GM13976 (cell line): Measurements from ENCODE around the gene MYO1H.

Source experiments
- DNase-seq: peaks from one replicate; pipeline ENCODE4 v3.0.0; 2012; ENCODE audit warnings: low spot score
- CTCF ChIP-seq: IDR thresholded peaks from 2 replicates; pipeline ENCODE4 v1.5.1; 2012; ENCODE audit warnings: borderline replicate concordance, mild to moderate bottlenecking; ENCODE audit not compliant: insufficient read depth; ENCODE audit errors: extremely low read depth, missing control alignments, control extremely low read depth
- in situ Hi-C: fragments of 300-500 bp; cut with MboI; formaldehyde crosslinking; loops from one replicate; pipeline ENCODE4 v1.12.0; 2022; ENCODE audit warnings: low sequenced_read_pairs, mixed read lengths, inconsistent platforms; ENCODE audit not compliant: unreplicated experiment

The MYO1H gene

DNA sequence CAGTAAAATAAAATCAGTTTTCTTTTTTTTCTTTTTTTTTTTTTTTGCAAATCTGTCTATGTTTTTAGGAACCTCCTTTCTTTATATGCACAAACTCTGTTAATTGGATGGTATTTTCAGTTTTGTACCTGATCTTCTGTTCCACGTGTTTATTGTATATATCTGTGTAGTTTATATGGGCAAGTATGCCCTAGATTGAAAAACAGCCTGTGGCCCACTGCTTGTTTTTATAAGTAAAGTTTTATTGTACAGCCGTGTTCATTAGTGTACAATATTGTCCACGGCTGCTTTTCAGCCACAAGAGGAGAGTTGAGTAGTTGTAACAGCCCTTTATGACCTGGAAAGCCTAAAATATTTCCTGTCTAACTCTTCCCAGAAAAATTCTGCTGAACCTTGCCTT, 18.7 kb upstream of the MYO1H start:
- TF ChIP-seq CTCF, result no peak
- no peak for DNase-seq
- in situ Hi-C loops, result no loop called here

- DNase-seq, result no peak
- no peak for TF ChIP-seq CTCF
- in situ Hi-C loops, result no loop called here
Observed at GRCh38 chr12:109329686-109330085, 18.0 kb upstream of the MYO1H start.

GRCh38 chr12:109330282-109331230, 17.1 kb upstream of the MYO1H start:
- TF ChIP-seq CTCF, result no peak
- in situ Hi-C loops, result no loop called here
- no peak for DNase-seq

DNA sequence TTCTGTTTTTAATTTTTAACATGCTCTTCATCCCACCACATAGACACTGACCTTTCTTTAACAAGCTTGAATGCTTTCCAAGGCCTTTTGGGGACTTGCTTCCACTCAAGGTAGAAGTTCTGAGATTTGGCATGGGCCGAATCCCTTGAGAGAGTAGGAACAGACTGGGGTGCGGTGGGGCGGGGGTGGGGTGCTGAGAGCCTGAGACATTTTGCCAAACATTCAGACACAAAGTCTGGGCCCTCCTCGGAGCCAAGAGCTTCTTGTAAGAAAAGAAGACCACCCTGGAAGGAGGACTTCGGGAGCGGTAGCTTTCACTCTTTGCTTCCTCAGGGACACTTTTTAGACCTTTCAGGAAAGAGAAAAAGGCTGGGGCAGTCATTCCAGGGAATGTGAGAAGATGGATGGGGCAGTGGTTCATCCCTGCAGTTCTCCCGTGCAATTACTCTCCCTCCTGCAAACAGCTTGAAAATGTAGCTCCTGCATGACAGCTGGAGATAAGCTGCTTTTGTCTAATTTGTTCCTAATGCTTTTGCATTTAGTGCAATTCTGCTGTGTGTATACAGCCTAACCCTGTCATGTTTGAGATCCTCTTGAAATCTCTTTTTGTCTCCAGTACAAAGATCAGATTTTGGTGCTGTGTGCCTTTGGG, 16.3 kb upstream of the MYO1H start:
- TF ChIP-seq CTCF, result no peak
- DNase-seq, result no peak

GRCh38 chr12:109334887-109335286, 12.8 kb upstream of the MYO1H start:
- DNase-seq, result no peak
- no peak for TF ChIP-seq CTCF
- in situ Hi-C loops, result no loop called here

More for the DNA sequence above, 16.3 kb upstream of the MYO1H start:
- in situ Hi-C loops, result no loop called here

GRCh38 chr12:109336593-109336992, 11.1 kb upstream of the MYO1H start:
- DNase-seq, result no peak
- in situ Hi-C loops, result no loop called here
- no peak for TF ChIP-seq CTCF
